Osteoblast (primary cell): ENCODE data around the gene ADAM12. TPM values are rescaled to one million over a fixed set of nuclear protein-coding genes. Genes with fewer than 3 reads are reported as not detected.

Experiments
- DNase-seq: peaks from one replicate; pipeline ENCODE4 v3.0.0; 2011; ENCODE audit warnings: low spot score, mixed read lengths; ENCODE audit not compliant: insufficient read length; ENCODE audit errors: missing footprints
- H2AFZ ChIP-seq: 2 replicates; pipeline ENCODE4 v1.6.0; 2011; ENCODE audit warnings: mild to moderate bottlenecking, low read length
- H3K27ac ChIP-seq: 2 replicates; pipeline ENCODE4 v1.5.1; 2011; ENCODE audit warnings: mild to moderate bottlenecking, low read depth, low read length, moderate library complexity
- H3K27me3 ChIP-seq: 2 replicates; pipeline ENCODE4 v1.6.0; 2012; ENCODE audit warnings: mild to moderate bottlenecking, control low read depth, inconsistent platforms, low read length, moderate library complexity; ENCODE audit not compliant: insufficient read depth
- H3K36me3 ChIP-seq: 2 replicates; pipeline ENCODE4 v1.5.1; 2011; ENCODE audit warnings: mild to moderate bottlenecking, low read length, control low read depth, moderate library complexity; ENCODE audit not compliant: insufficient read depth
- H3K4me1 ChIP-seq: 2 replicates; pipeline ENCODE4 v1.5.1; 2011; ENCODE audit warnings: mild to moderate bottlenecking, low read length, control low read depth, moderate library complexity; ENCODE audit not compliant: insufficient read depth
- H3K4me2 ChIP-seq: 2 replicates; pipeline ENCODE4 v1.6.0; 2011; ENCODE audit warnings: mild to moderate bottlenecking, low read length; ENCODE audit not compliant: insufficient read depth
- H3K4me3 ChIP-seq: fragments of 200-600 bp; sonication (generic); 3 replicates; pipeline ENCODE4 v1.5.1; 2012; ENCODE audit warnings: mild to moderate bottlenecking, low read length, inconsistent platforms; ENCODE audit not compliant: insufficient read depth
- H3K79me2 ChIP-seq: 2 replicates; pipeline ENCODE4 v1.6.0; 2012; ENCODE audit warnings: mild to moderate bottlenecking, low read length, control low read depth, inconsistent platforms; ENCODE audit not compliant: insufficient read depth
- H3K9me3 ChIP-seq: 2 replicates; pipeline ENCODE4 v1.5.1; 2011; ENCODE audit warnings: low read depth, low read length, control low read depth
- H4K20me1 ChIP-seq: 2 replicates; pipeline ENCODE4 v1.6.0; 2012; ENCODE audit warnings: mild to moderate bottlenecking, low read length, control low read depth; ENCODE audit not compliant: insufficient read depth
- total RNA-seq: library from RNA; depleted of rRNA; stranded (reverse); fragments of >200 nt; gene quantifications from 2 replicates; pipeline ENCODE4 v1.2.3, GENCODE V29; 2012
- TF ChIP-seq, protein P1 (sequence below): IDR thresholded peaks from 2 replicates; pipeline ENCODE4 v1.5.1; 2011; ENCODE audit warnings: mild to moderate bottlenecking, low read depth, low read length, moderate library complexity; ENCODE audit errors: extremely low read depth

Gene ADAM12
- total RNA-seq, 1 donor = 345 TPM

DNA sequence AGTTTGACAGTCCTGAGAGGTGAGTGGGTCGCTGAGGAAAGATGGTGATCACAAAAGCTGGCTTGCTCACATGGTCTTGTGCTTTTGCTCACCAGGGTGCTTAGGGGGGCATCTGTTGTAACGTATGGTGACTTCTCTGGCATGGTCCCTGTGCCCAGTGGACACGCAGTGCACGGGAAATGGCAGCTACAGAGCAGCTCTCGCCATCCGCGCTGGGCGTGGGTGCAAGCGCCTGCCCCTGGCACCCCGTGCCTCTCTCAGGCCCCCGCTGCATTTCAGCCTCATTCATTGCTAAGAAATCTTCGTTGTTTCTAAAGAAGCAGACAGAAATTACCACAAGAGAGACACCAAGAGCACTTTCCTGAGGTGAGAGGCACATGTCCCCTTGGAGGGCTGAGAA lies 390.7 kb downstream of the ADAM12 start:
- TF ChIP-seq, protein P1, sequence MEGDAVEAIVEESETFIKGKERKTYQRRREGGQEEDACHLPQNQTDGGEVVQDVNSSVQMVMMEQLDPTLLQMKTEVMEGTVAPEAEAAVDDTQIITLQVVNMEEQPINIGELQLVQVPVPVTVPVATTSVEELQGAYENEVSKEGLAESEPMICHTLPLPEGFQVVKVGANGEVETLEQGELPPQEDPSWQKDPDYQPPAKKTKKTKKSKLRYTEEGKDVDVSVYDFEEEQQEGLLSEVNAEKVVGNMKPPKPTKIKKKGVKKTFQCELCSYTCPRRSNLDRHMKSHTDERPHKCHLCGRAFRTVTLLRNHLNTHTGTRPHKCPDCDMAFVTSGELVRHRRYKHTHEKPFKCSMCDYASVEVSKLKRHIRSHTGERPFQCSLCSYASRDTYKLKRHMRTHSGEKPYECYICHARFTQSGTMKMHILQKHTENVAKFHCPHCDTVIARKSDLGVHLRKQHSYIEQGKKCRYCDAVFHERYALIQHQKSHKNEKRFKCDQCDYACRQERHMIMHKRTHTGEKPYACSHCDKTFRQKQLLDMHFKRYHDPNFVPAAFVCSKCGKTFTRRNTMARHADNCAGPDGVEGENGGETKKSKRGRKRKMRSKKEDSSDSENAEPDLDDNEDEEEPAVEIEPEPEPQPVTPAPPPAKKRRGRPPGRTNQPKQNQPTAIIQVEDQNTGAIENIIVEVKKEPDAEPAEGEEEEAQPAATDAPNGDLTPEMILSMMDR = no peak
- no peaks in the 10 kb centered on the region for H3K4me1 ChIP-seq
- no peak overlapping the region for H3K27ac ChIP-seq
- DNase-seq = no peak
- no peak overlapping the region for H3K4me2 ChIP-seq
- H3K4me3 ChIP-seq = no peak overlapping the region
- no peaks in the 10 kb centered on the region for H3K36me3 ChIP-seq
- no peaks in the 10 kb centered on the region for H3K79me2 ChIP-seq
- no peaks in the 10 kb centered on the region for H3K27me3 ChIP-seq
- H3K9me3 ChIP-seq = no peaks in the 10 kb centered on the region
- H4K20me1 ChIP-seq = no peaks in the 10 kb centered on the region
- H2AFZ ChIP-seq = no peak overlapping the region

DNA sequence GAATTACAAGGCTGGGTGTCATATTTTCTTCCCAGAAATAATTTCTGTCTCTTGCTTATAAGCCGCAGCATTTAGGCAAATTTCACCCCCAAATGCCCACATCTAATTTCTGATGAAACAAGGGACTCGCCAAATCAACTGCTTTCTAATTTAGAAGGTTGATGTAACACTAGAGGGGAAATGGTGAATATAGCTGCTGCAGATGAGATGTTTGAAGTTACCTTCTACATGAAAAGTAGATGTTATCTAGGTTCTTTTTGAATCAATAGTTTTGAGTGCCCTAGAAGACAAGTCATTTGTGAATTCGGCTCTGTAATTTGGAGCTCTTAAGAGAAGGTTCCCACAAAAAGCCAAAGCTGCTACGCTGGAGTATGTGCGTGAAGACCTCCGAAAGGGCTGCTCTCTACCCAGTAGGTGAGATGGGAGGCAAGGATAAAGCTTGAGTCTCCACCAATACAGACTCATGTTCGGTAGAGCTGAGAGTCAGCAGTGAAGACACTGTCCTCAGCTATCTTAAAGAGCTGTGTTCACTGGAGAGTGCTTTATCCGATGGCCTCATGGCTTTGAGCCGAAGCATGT lies 392.5 kb downstream of the ADAM12 start:
- Histone ChIP-seq H2AFZ (no peak overlapping the region), H3K9me3 (no peaks in the 10 kb centered on the region), H3K27me3 (no peaks in the 10 kb centered on the region), H3K4me3 (no peak overlapping the region), H3K27ac (no peak overlapping the region), H3K4me1 (no peaks in the 10 kb centered on the region), H4K20me1 (no peaks in the 10 kb centered on the region), H3K4me2 (no peak overlapping the region), H3K79me2 (no peaks in the 10 kb centered on the region), H3K36me3 (no peaks in the 10 kb centered on the region)
- no peak for DNase-seq
- TF ChIP-seq, protein P1 = no peak

DNA sequence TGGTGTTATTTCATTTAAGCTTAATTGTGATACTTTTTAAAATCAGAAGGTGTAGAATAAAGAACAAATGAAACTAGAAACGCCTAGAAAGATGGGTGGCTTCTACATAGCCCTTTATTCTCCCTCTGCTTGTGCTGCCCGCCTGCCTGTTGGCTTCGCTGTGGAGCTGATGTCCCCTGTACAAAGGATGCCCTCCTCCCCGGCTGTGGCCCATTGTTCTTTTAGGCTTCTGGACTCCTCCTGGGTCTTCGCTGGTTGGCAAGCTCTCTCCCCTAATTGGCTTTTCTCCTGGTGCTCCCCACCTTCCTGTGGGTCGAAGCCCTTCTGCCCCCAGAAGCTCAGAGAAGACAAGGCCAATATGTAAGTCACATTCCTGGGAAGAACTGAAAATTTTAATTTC lies 393.7 kb downstream of the ADAM12 start:
- DNase-seq = no peak
- Histone ChIP-seq H3K4me2 (no peak overlapping the region), H2AFZ (no peak overlapping the region), H4K20me1 (no peaks in the 10 kb centered on the region), H3K27ac (no peak overlapping the region), H3K4me3 (no peak overlapping the region), H3K79me2 (no peaks in the 10 kb centered on the region), H3K9me3 (no peaks in the 10 kb centered on the region), H3K27me3 (no peaks in the 10 kb centered on the region), H3K4me1 (no peaks in the 10 kb centered on the region), H3K36me3 (no peaks in the 10 kb centered on the region)
- TF ChIP-seq, protein P1 = no peak

DNA sequence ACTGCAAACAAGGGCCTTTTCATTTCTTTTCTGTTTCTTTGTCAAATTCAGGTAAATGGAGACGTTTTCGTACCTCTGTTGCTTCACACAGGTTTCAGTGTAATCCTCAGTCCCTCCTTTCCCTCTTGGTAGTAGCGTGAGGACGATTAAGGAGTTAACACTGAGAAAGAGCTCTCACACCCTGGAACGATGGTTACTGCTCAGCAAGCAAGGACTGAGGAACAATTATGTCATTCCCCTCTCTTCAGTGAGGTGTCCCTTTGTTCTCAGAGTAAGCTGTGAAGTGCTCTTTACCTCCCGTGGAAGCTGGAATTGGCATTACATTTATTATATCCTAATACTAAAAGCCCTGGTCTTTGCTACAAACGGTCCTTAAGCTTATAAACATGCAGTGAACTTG lies 396.0 kb downstream of the ADAM12 start:
- Histone ChIP-seq H3K9me3 (no peaks in the 10 kb centered on the region), H3K4me2 (no peak overlapping the region), H3K79me2 (no peaks in the 10 kb centered on the region), H3K27me3 (no peaks in the 10 kb centered on the region), H3K4me1 (no peaks in the 10 kb centered on the region), H4K20me1 (no peaks in the 10 kb centered on the region), H3K4me3 (no peak overlapping the region), H3K27ac (no peak overlapping the region), H2AFZ (no peak overlapping the region), H3K36me3 (no peaks in the 10 kb centered on the region)
- TF ChIP-seq, protein P1 = no peak
- DNase-seq = no peak
